Tibial nerve (tissue), 4 donors: ENCODE results near the gene SNX13. TPM values are rescaled to one million over a fixed set of nuclear protein-coding genes. Genes with fewer than 3 reads are reported as not detected.

ENCODE experiments used
- DNase-seq, 2 donors: peaks; one replicate each; pipeline ENCODE4 v3.0.0-alpha.2; 2019; ENCODE audit warnings: low spot score in 2 of 2
- H3K27ac ChIP-seq, 4 donors: fragments of 200-600 bp; sonication (generic) in 3 of 4; one replicate each; pipeline ENCODE4 v1.5.1; 2017 to 2019; ENCODE audit warnings: mild to moderate bottlenecking in 1 of 4
- H3K27me3 ChIP-seq, 2 donors: fragments of 200-600 bp; sonication (generic) in 1 of 2; one replicate each; pipeline versions ENCODE4 v1.5.1 to v1.6.0; 2017 to 2019
- H3K36me3 ChIP-seq, 3 donors: fragments of 200-600 bp; sonication (generic); one replicate each; pipeline ENCODE4 v1.5.1; 2018 to 2019
- H3K4me1 ChIP-seq, 4 donors: fragments of 200-600 bp; sonication (generic) in 3 of 4; one replicate each; pipeline ENCODE4 v1.5.1; 2017 to 2019
- H3K4me3 ChIP-seq, 4 donors: fragments of 200-600 bp; sonication (generic) in 3 of 4; one replicate each; pipeline ENCODE4 v1.5.1; 2017 to 2019; ENCODE audit warnings: mild to moderate bottlenecking in 1 of 4, moderate library complexity in 1 of 4
- H3K9me3 ChIP-seq, 4 donors: fragments of 200-600 bp; sonication (generic) in 3 of 4; one replicate each; pipeline ENCODE4 v1.5.1; 2017 to 2019
- EP300 ChIP-seq, 2 donors: sonication (generic); formaldehyde crosslinking; IDR thresholded peaks; one replicate each; pipeline ENCODE4 v1.6.1; 2017; ENCODE audit warnings: antibody characterized with exemption in 2 of 2, mild to moderate bottlenecking in 1 of 2
- POLR2A ChIP-seq, 2 donors: fragments of 450-650 bp; IDR thresholded peaks; one replicate each; pipeline ENCODE4 v1.6.1; 2017; ENCODE audit warnings: antibody characterized with exemption in 2 of 2, mild to moderate bottlenecking in 2 of 2, moderate library complexity in 2 of 2
- WGBS, 2 donors: methylation state at CpG; one replicate each; pipeline ENCODE4 v1.1.5; 2018; 5-methylcytosine and 5-hydroxymethylcytosine counted together
- total RNA-seq, 4 donors: library from RNA; depleted of rRNA; stranded (reverse); fragments of >200 nt; gene quantifications; one replicate each; pipeline ENCODE4 v1.1.0, GENCODE V29; 2016
- TF ChIP-seq, protein P1 (sequence below), 5 experiments: fragments of 200-600 bp in 3 of 5; fragments of 450-650 bp in 2 of 5; sonication (generic) in 3 of 5; IDR thresholded peaks; one replicate each; pipeline ENCODE4 v1.5.1; 2016 to 2019; ENCODE audit warnings: antibody characterized with exemption in 5 of 5, mild to moderate bottlenecking in 3 of 5, moderate library complexity in 2 of 5

SNX13 gene
- total RNA-seq, 4 donors from 2014 or later: 52.8 to 77.6 (median 58.9) TPM

DNA sequence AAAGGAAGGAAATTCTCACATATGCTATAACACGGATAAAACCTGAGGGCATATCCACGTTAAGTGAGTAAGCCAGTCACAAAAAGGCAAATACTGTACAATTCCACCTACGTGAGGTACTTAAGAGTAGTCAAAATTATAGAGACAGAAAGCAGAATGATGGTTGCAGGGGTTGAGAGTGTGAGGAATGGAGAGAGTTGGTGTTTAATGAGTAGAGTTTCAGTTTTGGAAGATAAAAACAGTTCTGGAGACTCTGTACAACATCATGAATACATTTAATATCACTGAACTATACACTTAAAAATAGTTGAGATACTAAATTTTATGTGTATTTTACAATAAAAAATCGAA, 95.1 kb downstream of the SNX13 start:
- H3K9me3 ChIP-seq: peaks cover 0 to 15% (median 0%) of the 10 kb centered on the region in 4 donors
- no peak for TF ChIP-seq EP300 (IDR thresholded peaks at IDR 0.05)
- TF ChIP-seq POLR2A (IDR thresholded peaks at IDR 0.05): no peak
- TF ChIP-seq, protein P1, sequence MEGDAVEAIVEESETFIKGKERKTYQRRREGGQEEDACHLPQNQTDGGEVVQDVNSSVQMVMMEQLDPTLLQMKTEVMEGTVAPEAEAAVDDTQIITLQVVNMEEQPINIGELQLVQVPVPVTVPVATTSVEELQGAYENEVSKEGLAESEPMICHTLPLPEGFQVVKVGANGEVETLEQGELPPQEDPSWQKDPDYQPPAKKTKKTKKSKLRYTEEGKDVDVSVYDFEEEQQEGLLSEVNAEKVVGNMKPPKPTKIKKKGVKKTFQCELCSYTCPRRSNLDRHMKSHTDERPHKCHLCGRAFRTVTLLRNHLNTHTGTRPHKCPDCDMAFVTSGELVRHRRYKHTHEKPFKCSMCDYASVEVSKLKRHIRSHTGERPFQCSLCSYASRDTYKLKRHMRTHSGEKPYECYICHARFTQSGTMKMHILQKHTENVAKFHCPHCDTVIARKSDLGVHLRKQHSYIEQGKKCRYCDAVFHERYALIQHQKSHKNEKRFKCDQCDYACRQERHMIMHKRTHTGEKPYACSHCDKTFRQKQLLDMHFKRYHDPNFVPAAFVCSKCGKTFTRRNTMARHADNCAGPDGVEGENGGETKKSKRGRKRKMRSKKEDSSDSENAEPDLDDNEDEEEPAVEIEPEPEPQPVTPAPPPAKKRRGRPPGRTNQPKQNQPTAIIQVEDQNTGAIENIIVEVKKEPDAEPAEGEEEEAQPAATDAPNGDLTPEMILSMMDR (IDR thresholded peaks at IDR 0.05): no peak
- H3K27me3 ChIP-seq: no peaks in the 10 kb centered on the region
- no peaks in the 10 kb centered on the region for H3K4me1 ChIP-seq
- H3K36me3 ChIP-seq: peaks cover 0 to 62% (median 0%) of the 10 kb centered on the region in 3 donors
- no peak overlapping the region for H3K27ac ChIP-seq
- no peak overlapping the region for H3K4me3 ChIP-seq
- 90 to 95% methylated on average over 4 of the region's 4 CpGs for WGBS, 2 donors
- DNase-seq: no peak

DNA sequence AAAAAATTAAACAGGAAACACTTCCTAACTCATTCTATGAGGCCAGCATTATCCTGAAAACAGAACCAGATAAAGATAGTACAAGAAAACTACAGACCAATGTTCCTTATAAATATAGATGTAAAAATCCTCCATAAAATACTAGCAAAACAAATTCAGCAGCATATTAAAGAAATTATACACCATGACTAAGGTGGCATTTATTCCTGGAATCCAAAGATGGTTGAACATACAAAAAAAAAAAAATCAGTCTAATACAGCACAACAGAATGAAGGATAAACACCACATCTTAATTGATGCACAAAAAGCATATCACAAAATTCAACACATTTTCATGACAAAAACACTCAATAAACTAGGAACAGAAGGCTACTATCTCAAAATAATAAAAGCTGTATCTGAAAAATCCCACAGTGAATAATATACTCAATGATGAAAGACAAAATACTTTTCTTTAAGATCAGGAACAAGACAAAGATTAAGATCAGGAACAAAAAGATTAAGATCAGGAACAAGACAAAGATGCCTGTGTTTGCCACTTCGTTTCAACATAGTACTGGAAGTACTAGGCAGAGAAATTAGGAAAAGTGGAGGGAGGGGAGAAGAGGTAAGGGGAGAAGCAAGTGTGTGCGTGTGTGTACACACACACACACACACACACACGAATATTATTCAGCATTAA, 95.6 kb downstream of the SNX13 start:
- H3K4me3 ChIP-seq: no peak overlapping the region
- TF ChIP-seq, protein P1 (IDR thresholded peaks at IDR 0.05): no peak
- TF ChIP-seq EP300 (IDR thresholded peaks at IDR 0.05) (no peak), POLR2A (IDR thresholded peaks at IDR 0.05) (no peak)
- no peak overlapping the region for H3K27ac ChIP-seq
- WGBS, 2 donors: 50 to 62% methylated on average over 3 of the region's 3 CpGs
- H3K36me3 ChIP-seq: peaks cover 0 to 62% (median 0%) of the 10 kb centered on the region in 3 donors
- peaks cover 0 to 15% (median 0%) of the 10 kb centered on the region in 4 donors for H3K9me3 ChIP-seq
- H3K4me1 ChIP-seq: no peaks in the 10 kb centered on the region
- no peak for DNase-seq
- H3K27me3 ChIP-seq: no peaks in the 10 kb centered on the region

DNA sequence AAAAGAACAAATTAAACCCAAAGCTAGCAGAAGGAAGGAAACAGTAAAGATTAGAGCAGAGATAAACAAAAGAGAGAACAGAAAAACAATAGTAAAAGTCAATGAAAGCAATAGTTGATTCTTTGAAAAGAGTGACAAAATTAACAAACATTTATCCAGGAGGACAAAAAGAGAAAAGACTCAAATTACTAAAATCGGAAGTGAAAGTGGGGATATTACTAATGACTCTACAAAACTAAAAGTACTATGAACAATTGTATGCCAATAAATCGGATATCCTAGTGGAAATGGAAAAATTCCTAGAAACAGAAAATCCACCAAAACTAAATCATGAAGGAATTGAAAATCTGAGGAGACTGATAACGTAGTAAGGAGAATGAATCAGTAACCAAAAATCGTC, 96.3 kb downstream of the SNX13 start:
- WGBS, 2 donors: 71 to 81% methylated on average over 4 of the region's 4 CpGs
- Histone ChIP-seq H3K27ac (no peak overlapping the region), H3K4me3 (no peak overlapping the region), H3K9me3 (peaks cover 0 to 15% (median 0%) of the 10 kb centered on the region in 4 donors), H3K4me1 (no peaks in the 10 kb centered on the region), H3K36me3 (peaks cover 0 to 64% (median 0%) of the 10 kb centered on the region in 3 donors), H3K27me3 (no peaks in the 10 kb centered on the region)
- DNase-seq: no peak
- no peak for TF ChIP-seq POLR2A (IDR thresholded peaks at IDR 0.05)
- TF ChIP-seq EP300 (IDR thresholded peaks at IDR 0.05): no peak
- TF ChIP-seq, protein P1 (IDR thresholded peaks at IDR 0.05): no peak

DNA sequence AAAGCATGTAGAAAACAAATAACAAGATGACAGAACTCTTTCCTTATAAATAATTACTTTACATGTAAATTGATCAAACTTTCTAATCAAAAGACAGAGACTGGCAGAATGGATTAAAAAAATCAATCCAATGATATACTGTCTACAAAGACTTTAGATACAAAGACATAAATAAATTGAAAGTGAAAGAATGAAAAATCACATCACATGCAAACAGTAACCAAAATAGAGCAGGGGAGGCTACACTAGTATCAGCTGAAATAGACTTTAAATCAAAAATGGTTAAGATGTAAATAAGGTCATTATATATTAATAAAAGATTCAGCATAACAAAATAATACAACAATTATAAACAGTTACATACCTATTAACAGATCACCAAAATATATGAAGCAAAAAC, 97.3 kb downstream of the SNX13 start:
- no peaks in the 10 kb centered on the region for H3K4me1 ChIP-seq
- H3K27me3 ChIP-seq: no peaks in the 10 kb centered on the region
- TF ChIP-seq POLR2A (IDR thresholded peaks at IDR 0.05): no peak
- TF ChIP-seq, protein P1 (IDR thresholded peaks at IDR 0.05): no peak
- TF ChIP-seq EP300 (IDR thresholded peaks at IDR 0.05): no peak
- no peak overlapping the region for H3K4me3 ChIP-seq
- H3K36me3 ChIP-seq: peaks cover 0 to 56% (median 0%) of the 10 kb centered on the region in 3 donors
- peaks cover 0 to 9% (median 0%) of the 10 kb centered on the region in 4 donors for H3K9me3 ChIP-seq
- no peak overlapping the region for H3K27ac ChIP-seq
- DNase-seq: no peak

DNA sequence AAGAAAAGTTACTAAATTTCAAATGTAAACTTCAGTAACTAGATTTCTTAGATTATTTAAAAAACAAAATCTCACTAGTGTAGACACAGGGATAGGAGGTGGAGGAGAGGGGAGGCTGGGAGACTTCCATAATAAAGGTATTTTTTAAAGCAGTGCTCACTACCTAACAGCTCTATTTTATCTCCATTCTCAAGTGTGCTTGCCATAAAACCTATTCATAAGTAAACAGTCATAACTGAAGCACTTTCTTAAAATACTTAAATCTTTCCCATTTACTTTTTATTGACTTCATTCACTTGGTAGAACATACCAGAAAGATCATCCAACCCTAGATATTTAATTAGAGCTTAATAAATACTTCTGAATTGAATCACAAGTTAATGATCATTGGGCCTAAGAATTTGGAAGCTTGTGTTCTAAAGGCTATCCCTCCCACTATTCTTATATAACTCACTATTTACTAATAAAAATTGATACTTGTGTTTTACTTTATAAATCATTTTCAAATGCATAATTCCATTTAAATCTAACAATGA, 107.4 kb downstream of the SNX13 start:
- Histone ChIP-seq H3K27me3 (no peaks in the 10 kb centered on the region), H3K4me3 (no peak overlapping the region), H3K4me1 (no peaks in the 10 kb centered on the region), H3K27ac (no peak overlapping the region), H3K9me3 (no peaks in the 10 kb centered on the region), H3K36me3 (peaks cover 0 to 12% (median 0%) of the 10 kb centered on the region in 3 donors)
- DNase-seq: no peak
- TF ChIP-seq POLR2A (IDR thresholded peaks at IDR 0.05) (no peak), EP300 (IDR thresholded peaks at IDR 0.05) (no peak)
- TF ChIP-seq, protein P1 (IDR thresholded peaks at IDR 0.05): no peak
